Activated T-helper 2 cell treated with anti-CD3 and anti-CD28 coated beads, Interferon-gamma antibody, Interleukin-2, Interleukin-4, amounts not matched to agents 10 μg/mL and 5 μg/mL and 100 μg/mL, durations not matched to agents 14 hours and 24 hours and 36 hours (primary cell): ENCODE data around the gene TIPARP. TPM values are rescaled to one million over a fixed set of nuclear protein-coding genes. Genes with fewer than 3 reads are reported as not detected.

Experiments used
- DNase-seq: peaks from one replicate; pipeline ENCODE4 v3.0.0; 2021; ENCODE audit warnings: low spot score
- H3K27ac Mint-ChIP-seq: one replicate; pipeline ENCODE4 v1.8.0; 2021; ENCODE audit warnings: mixed read lengths
- H3K27me3 Mint-ChIP-seq: one replicate; pipeline ENCODE4 v1.8.0; 2021; ENCODE audit warnings: low read depth, mixed read lengths
- H3K36me3 Mint-ChIP-seq: one replicate; pipeline ENCODE4 v1.8.0; 2021; ENCODE audit warnings: low read depth, mixed read lengths
- H3K4me1 Mint-ChIP-seq: one replicate; pipeline ENCODE4 v1.8.0; 2021; ENCODE audit warnings: low read depth, mixed read lengths
- H3K4me3 Mint-ChIP-seq: one replicate; pipeline ENCODE4 v1.8.0; 2021; ENCODE audit warnings: low read depth, mild to moderate bottlenecking, moderate library complexity, mixed read lengths
- H3K9me3 Mint-ChIP-seq: one replicate; pipeline ENCODE4 v1.8.0; 2021; ENCODE audit warnings: mixed read lengths
- intact Hi-C: fragments of 100-400 bp; cut with micrococcal nuclease; formaldehyde crosslinking; loops from one replicate; pipeline ENCODE4 v1.15.1; 2023
- total RNA-seq: library from RNA; stranded (reverse); gene quantifications from 2 replicates; pipeline ENCODE4 v1.2.3, GENCODE V29; 2022

TIPARP gene
- total RNA-seq, 1 donor from 2014 or later: 22.8 TPM

- Mint-ChIP-seq H3K27ac (no peak overlapping the region), H3K4me3 (no peak overlapping the region), H3K27me3 (peaks cover 17% of the 10 kb centered on the region), H3K4me1 (peaks cover 13% of the 10 kb centered on the region), H3K36me3 (no peaks in the 10 kb centered on the region), H3K9me3 (no peaks in the 10 kb centered on the region)
- intact Hi-C loops: no loop called here
- DNase-seq: no peak
Observed at GRCh38 chr3:156657440-156657839, 16.9 kb upstream of the TIPARP start.

GRCh38 chr3:156657862-156658731 lies 16.3 kb upstream of the TIPARP start:
- H3K36me3 Mint-ChIP-seq: no peaks in the 10 kb centered on the region
- H3K27ac Mint-ChIP-seq: no peak overlapping the region
- DNase-seq: no peak
- H3K9me3 Mint-ChIP-seq: no peaks in the 10 kb centered on the region
- peaks cover 16% of the 10 kb centered on the region for H3K27me3 Mint-ChIP-seq
- no peak overlapping the region for H3K4me3 Mint-ChIP-seq
- intact Hi-C loops: no loop called here
- peaks cover 18% of the 10 kb centered on the region for H3K4me1 Mint-ChIP-seq

- peaks cover 19% of the 10 kb centered on the region for H3K4me1 Mint-ChIP-seq
- peaks cover 14% of the 10 kb centered on the region for H3K27me3 Mint-ChIP-seq
- intact Hi-C loops: no loop called here
- H3K27ac Mint-ChIP-seq: no peak overlapping the region
- H3K36me3 Mint-ChIP-seq: no peaks in the 10 kb centered on the region
- DNase-seq: no peak
- no peaks in the 10 kb centered on the region for H3K9me3 Mint-ChIP-seq
- H3K4me3 Mint-ChIP-seq: no peak overlapping the region
Observed at GRCh38 chr3:156658732-156659090, 15.7 kb upstream of the TIPARP start.

GRCh38 chr3:156659260-156659659 lies 15.1 kb upstream of the TIPARP start:
- no peaks in the 10 kb centered on the region for H3K9me3 Mint-ChIP-seq
- no peak for DNase-seq
- no peaks in the 10 kb centered on the region for H3K36me3 Mint-ChIP-seq
- no peak overlapping the region for H3K27ac Mint-ChIP-seq
- no peak overlapping the region for H3K4me3 Mint-ChIP-seq
- intact Hi-C loops: no loop called here
- H3K4me1 Mint-ChIP-seq: peaks cover 22% of the 10 kb centered on the region
- peaks cover 12% of the 10 kb centered on the region for H3K27me3 Mint-ChIP-seq

- Mint-ChIP-seq H3K36me3 (no peaks in the 10 kb centered on the region), H3K4me3 (no peak overlapping the region), H3K4me1 (peaks cover 40% of the 10 kb centered on the region), H3K27ac (no peak overlapping the region), H3K9me3 (no peaks in the 10 kb centered on the region), H3K27me3 (peaks cover 6% of the 10 kb centered on the region)
- intact Hi-C loops: no loop called here
- no peak for DNase-seq
Observed at GRCh38 chr3:156661155-156661554, 13.2 kb upstream of the TIPARP start.

- Mint-ChIP-seq H3K36me3 (no peaks in the 10 kb centered on the region), H3K27me3 (peaks cover 3% of the 10 kb centered on the region), H3K9me3 (no peaks in the 10 kb centered on the region), H3K4me1 (peaks cover 59% of the 10 kb centered on the region), H3K27ac (peak overlapping the region; percentile 28), H3K4me3 (peak overlapping the region; percentile 47)
- intact Hi-C loops: loop anchor here (2.0 kb wide), 1 partner anchor 19 kb away; no protein-coding TSS in a partner anchor
- no peak for DNase-seq
Observed at GRCh38 chr3:156664011-156664830, 10.2 kb upstream of the TIPARP start.

- Mint-ChIP-seq H3K9me3 (no peaks in the 10 kb centered on the region), H3K27me3 (no peaks in the 10 kb centered on the region), H3K4me3 (peak overlapping the region; percentile 2), H3K4me1 (peaks cover 59% of the 10 kb centered on the region), H3K36me3 (no peaks in the 10 kb centered on the region), H3K27ac (peak overlapping the region; percentile 12)
- no peak for DNase-seq
- intact Hi-C loops: loop anchor here (2.0 kb wide), 1 partner anchor 20 kb away; no protein-coding TSS in a partner anchor
Observed at GRCh38 chr3:156664831-156665178, 9.6 kb upstream of the TIPARP start.

- no peak overlapping the region for H3K4me3 Mint-ChIP-seq
- no peaks in the 10 kb centered on the region for H3K9me3 Mint-ChIP-seq
- no peak for DNase-seq
- H3K4me1 Mint-ChIP-seq: peaks cover 64% of the 10 kb centered on the region
- H3K27me3 Mint-ChIP-seq: no peaks in the 10 kb centered on the region
- H3K36me3 Mint-ChIP-seq: no peaks in the 10 kb centered on the region
- intact Hi-C loops: loop anchor here (2.0 kb wide), 1 partner anchor 20 kb away; no protein-coding TSS in a partner anchor
- peak overlapping the region; percentile 19 for H3K27ac Mint-ChIP-seq
Observed at GRCh38 chr3:156665291-156665690, 9.1 kb upstream of the TIPARP start.

- intact Hi-C loops: no loop called here
- no peak for DNase-seq
- Mint-ChIP-seq H3K27me3 (no peaks in the 10 kb centered on the region), H3K27ac (no peak overlapping the region), H3K36me3 (no peaks in the 10 kb centered on the region), H3K4me1 (peaks cover 63% of the 10 kb centered on the region), H3K4me3 (no peak overlapping the region), H3K9me3 (no peaks in the 10 kb centered on the region)
Observed at GRCh38 chr3:156666073-156666472, 8.3 kb upstream of the TIPARP start.

- Mint-ChIP-seq H3K4me3 (no peak overlapping the region), H3K9me3 (no peaks in the 10 kb centered on the region), H3K4me1 (peaks cover 53% of the 10 kb centered on the region), H3K27me3 (no peaks in the 10 kb centered on the region), H3K36me3 (no peaks in the 10 kb centered on the region), H3K27ac (no peak overlapping the region)
- no peak for DNase-seq
- intact Hi-C loops: no loop called here
Observed at GRCh38 chr3:156668073-156668763, 6.2 kb upstream of the TIPARP start.

- no peaks in the 10 kb centered on the region for H3K9me3 Mint-ChIP-seq
- no peak overlapping the region for H3K27ac Mint-ChIP-seq
- no peak overlapping the region for H3K4me3 Mint-ChIP-seq
- H3K27me3 Mint-ChIP-seq: no peaks in the 10 kb centered on the region
- no peaks in the 10 kb centered on the region for H3K36me3 Mint-ChIP-seq
- H3K4me1 Mint-ChIP-seq: peaks cover 48% of the 10 kb centered on the region
- DNase-seq: no peak
- intact Hi-C loops: loop anchor here (5.0 kb wide), 1 partner anchor 818 kb away; the partner anchor contains the start of gene SLC33A1
Observed at GRCh38 chr3:156670077-156670476, 4.3 kb upstream of the TIPARP start.

GRCh38 chr3:156670652-156671051 lies 3.7 kb upstream of the TIPARP start:
- Mint-ChIP-seq H3K9me3 (no peaks in the 10 kb centered on the region), H3K4me3 (no peak overlapping the region), H3K4me1 (peaks cover 42% of the 10 kb centered on the region), H3K27ac (no peak overlapping the region), H3K27me3 (no peaks in the 10 kb centered on the region), H3K36me3 (peaks cover under 1% of the 10 kb centered on the region)
- intact Hi-C loops: loop anchor here (5.0 kb wide), 1 partner anchor 818 kb away; the partner anchor contains the start of gene SLC33A1
- DNase-seq: no peak
